Neural cell (in vitro differentiated cells): Measurements from ENCODE around the gene CIITA.

Experiments
- EP300 ChIP-seq: fragments of 450-650 bp; conservative IDR thresholded peaks from 2 replicates; pipeline ENCODE4 v1.6.1; 2014; ENCODE audit warnings: antibody characterized with exemption, mild to moderate bottlenecking, moderate library complexity; ENCODE audit not compliant: poor library complexity, severe bottlenecking
- EZH2 ChIP-seq: fragments of 200-600, 300-800 bp; shearing (Covaris generic), sonication (generic); IDR thresholded peaks from 2 replicates; pipeline ENCODE4 v1.6.1; 2014; ENCODE audit warnings: antibody characterized with exemption, low read length, borderline replicate concordance, mild to moderate bottlenecking; ENCODE audit not compliant: insufficient read depth, poor library complexity, severe bottlenecking
- MXI1 ChIP-seq: fragments of 450-650 bp; conservative IDR thresholded peaks from 2 replicates; pipeline ENCODE4 v1.6.1; 2014; ENCODE audit warnings: antibody characterized with exemption, mild to moderate bottlenecking; ENCODE audit not compliant: poor library complexity, severe bottlenecking
- POLR2AphosphoS5 ChIP-seq: IDR thresholded peaks from 2 replicates; pipeline ENCODE4 v1.6.1; 2012
- RAD21 ChIP-seq: fragments of 450-650 bp; conservative IDR thresholded peaks from 2 replicates; pipeline ENCODE4 v1.6.1; 2014; ENCODE audit warnings: antibody characterized with exemption, mild to moderate bottlenecking, moderate library complexity
- SMC3 ChIP-seq: fragments of 450-650 bp; conservative IDR thresholded peaks from 2 replicates; pipeline ENCODE4 v1.6.1; 2014; ENCODE audit warnings: antibody characterized with exemption, mild to moderate bottlenecking, moderate library complexity; ENCODE audit not compliant: poor library complexity
- TAF1 ChIP-seq: IDR thresholded peaks from 2 replicates; pipeline ENCODE4 v1.6.1; 2012; ENCODE audit warnings: low read depth
- TF ChIP-seq, protein P1 (sequence below): fragments of 450-650 bp; IDR thresholded peaks from 2 replicates; pipeline ENCODE4 v1.5.1; 2014; ENCODE audit warnings: antibody characterized with exemption, mild to moderate bottlenecking, moderate library complexity; ENCODE audit not compliant: poor library complexity, severe bottlenecking
- TF ChIP-seq, protein P2 (sequence below): IDR thresholded peaks from 2 replicates; pipeline ENCODE4 v1.6.1; 2012; ENCODE audit warnings: borderline replicate concordance

DNA sequence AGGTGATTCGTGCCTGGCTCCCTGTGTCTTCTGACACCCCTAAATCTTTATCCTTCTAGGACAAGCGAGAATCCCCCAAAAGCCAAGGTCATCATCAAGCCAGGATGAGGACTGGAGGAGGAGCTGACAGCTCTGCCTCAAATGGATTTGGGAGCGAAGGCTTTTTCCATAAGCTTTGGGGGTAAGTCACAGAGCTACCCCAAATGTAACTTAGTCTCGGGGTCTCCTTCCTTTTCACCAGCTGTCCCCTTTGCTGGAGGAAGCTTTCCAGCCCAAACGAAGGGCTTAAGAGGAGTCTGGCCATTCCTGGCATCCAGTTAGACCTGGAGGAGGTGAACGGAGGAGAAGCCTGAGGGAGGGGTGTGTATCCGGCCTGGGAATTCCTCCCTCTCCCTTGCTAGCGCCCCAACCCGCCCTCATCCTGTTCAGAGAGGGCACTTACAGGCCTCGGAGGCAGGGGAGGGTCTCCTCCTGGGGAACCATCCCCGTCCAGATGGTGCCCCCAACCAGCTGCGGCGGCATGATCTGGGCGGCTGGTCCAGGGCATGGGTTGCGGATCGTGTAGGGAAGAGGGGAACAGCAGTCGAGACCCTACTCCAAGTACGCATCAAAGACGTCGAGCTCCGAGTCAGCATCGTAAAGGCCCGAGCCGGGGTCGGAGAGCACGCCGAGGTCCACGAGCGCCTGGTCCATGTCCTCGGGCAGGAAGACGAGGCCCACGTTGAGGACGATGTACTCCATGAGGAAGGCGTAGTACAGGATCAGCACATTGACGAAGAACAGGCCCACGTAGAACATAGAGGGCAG is 64.3 kb downstream of the CIITA start:
- TF ChIP-seq, protein P1, sequence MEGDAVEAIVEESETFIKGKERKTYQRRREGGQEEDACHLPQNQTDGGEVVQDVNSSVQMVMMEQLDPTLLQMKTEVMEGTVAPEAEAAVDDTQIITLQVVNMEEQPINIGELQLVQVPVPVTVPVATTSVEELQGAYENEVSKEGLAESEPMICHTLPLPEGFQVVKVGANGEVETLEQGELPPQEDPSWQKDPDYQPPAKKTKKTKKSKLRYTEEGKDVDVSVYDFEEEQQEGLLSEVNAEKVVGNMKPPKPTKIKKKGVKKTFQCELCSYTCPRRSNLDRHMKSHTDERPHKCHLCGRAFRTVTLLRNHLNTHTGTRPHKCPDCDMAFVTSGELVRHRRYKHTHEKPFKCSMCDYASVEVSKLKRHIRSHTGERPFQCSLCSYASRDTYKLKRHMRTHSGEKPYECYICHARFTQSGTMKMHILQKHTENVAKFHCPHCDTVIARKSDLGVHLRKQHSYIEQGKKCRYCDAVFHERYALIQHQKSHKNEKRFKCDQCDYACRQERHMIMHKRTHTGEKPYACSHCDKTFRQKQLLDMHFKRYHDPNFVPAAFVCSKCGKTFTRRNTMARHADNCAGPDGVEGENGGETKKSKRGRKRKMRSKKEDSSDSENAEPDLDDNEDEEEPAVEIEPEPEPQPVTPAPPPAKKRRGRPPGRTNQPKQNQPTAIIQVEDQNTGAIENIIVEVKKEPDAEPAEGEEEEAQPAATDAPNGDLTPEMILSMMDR, result no peak
- TF ChIP-seq EZH2, result no peak
- TF ChIP-seq, protein P2, sequence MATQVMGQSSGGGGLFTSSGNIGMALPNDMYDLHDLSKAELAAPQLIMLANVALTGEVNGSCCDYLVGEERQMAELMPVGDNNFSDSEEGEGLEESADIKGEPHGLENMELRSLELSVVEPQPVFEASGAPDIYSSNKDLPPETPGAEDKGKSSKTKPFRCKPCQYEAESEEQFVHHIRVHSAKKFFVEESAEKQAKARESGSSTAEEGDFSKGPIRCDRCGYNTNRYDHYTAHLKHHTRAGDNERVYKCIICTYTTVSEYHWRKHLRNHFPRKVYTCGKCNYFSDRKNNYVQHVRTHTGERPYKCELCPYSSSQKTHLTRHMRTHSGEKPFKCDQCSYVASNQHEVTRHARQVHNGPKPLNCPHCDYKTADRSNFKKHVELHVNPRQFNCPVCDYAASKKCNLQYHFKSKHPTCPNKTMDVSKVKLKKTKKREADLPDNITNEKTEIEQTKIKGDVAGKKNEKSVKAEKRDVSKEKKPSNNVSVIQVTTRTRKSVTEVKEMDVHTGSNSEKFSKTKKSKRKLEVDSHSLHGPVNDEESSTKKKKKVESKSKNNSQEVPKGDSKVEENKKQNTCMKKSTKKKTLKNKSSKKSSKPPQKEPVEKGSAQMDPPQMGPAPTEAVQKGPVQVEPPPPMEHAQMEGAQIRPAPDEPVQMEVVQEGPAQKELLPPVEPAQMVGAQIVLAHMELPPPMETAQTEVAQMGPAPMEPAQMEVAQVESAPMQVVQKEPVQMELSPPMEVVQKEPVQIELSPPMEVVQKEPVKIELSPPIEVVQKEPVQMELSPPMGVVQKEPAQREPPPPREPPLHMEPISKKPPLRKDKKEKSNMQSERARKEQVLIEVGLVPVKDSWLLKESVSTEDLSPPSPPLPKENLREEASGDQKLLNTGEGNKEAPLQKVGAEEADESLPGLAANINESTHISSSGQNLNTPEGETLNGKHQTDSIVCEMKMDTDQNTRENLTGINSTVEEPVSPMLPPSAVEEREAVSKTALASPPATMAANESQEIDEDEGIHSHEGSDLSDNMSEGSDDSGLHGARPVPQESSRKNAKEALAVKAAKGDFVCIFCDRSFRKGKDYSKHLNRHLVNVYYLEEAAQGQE, result no peak
- no peak for TF ChIP-seq RAD21
- TF ChIP-seq MXI1, result no peak
- no peak for TF ChIP-seq EP300
- TF ChIP-seq SMC3, result no peak
- no peak for TF ChIP-seq POLR2AphosphoS5
- no peak for TF ChIP-seq TAF1
